Measurements from ENCODE around the gene TMEM87A.

DNA sequence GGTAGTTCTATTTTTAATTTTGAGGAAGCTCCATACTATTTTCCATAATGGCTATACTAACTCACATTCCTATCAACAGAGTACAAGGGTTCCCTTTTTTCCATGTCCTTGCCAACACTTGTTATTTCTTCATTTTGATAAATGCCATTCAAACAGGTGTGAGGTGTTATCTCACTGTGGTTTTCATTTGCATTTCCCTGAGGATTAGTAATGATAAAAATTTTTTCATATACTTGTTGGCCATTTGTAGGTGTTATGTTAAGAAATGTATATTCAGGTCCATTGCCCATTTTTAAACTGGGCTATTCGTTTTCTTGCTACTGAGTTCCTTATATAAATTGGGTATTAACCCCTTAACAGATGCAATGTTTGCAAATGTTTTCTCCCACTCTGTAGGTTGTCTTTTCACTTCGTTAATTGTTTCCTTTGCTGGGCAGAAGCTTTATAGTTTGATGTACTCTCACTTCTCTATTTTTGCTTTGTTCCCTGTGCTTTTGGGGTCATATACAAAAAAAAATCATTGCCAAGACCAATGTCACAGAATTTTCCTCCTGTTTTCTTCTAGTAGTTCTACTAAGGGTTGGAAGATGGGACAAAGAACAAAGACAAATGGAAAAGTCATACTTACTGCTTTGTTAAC is 54.2 kb downstream of the TMEM87A start:
- TF ChIP-seq, protein P1, sequence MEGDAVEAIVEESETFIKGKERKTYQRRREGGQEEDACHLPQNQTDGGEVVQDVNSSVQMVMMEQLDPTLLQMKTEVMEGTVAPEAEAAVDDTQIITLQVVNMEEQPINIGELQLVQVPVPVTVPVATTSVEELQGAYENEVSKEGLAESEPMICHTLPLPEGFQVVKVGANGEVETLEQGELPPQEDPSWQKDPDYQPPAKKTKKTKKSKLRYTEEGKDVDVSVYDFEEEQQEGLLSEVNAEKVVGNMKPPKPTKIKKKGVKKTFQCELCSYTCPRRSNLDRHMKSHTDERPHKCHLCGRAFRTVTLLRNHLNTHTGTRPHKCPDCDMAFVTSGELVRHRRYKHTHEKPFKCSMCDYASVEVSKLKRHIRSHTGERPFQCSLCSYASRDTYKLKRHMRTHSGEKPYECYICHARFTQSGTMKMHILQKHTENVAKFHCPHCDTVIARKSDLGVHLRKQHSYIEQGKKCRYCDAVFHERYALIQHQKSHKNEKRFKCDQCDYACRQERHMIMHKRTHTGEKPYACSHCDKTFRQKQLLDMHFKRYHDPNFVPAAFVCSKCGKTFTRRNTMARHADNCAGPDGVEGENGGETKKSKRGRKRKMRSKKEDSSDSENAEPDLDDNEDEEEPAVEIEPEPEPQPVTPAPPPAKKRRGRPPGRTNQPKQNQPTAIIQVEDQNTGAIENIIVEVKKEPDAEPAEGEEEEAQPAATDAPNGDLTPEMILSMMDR (IDR thresholded peaks at IDR 0.05; ENCODE audit: low read depth, low read length) = no peak
- TF ChIP-seq POLR2A (IDR thresholded peaks at IDR 0.05; ENCODE audit: extremely low read depth, insufficient read length) (no peak), MYC (IDR thresholded peaks at IDR 0.05; ENCODE audit: low read depth, low read length) (no peak)
- TF ChIP-seq, protein P2, sequence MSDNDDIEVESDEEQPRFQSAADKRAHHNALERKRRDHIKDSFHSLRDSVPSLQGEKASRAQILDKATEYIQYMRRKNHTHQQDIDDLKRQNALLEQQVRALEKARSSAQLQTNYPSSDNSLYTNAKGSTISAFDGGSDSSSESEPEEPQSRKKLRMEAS (IDR thresholded peaks at IDR 0.05; ENCODE audit: low read depth, low read length) = no peak

Measured in NB4 (cell line).